ENCODE data around the gene ATP5MG. TPM values are rescaled to one million over a fixed set of nuclear protein-coding genes. Genes with fewer than 3 reads are reported as not detected.

Gene ATP5MG
- total RNA-seq, 1 experiment from 2014 or later, result 537 TPM

DNA sequence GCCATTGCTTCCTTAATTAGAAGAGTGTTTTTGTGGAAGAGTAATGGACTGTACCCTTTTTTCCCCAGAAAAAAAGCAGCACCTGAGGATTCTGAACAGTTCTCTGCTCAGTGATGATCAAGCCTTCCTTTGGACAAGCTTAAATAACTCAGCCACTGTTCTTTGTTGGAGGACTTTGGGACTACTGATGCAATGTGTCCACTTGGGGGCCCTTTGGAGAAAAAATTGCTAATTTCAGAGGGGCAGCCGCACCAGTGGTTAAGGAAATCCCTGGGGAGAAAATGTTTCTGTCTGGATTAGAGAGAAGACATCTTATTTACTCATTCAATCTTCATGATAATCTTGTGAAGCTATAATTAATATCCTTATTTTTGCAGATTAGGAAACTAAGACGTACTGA, 29.6 kb downstream of the ATP5MG start:
- Mint-ChIP-seq H3K9me3 (ENCODE audit: unreplicated experiment) (no peaks in the 10 kb centered on the region), H3K36me3 (ENCODE audit: insufficient read depth, unreplicated experiment) (peaks cover 3% of the 10 kb centered on the region), H3K27me3 (ENCODE audit: insufficient read depth, unreplicated experiment) (no peaks in the 10 kb centered on the region), H3K4me1 (ENCODE audit: low read depth, unreplicated experiment) (peaks cover 19% of the 10 kb centered on the region), H3K27ac (ENCODE audit: unreplicated experiment) (no peak overlapping the region), H3K4me3 (ENCODE audit: unreplicated experiment) (no peak overlapping the region)
- ChIA-PET CTCF (interaction anchor here (0.6 to 1.1 kb wide), 2 partner anchors 139 to 232 kb away, joined by 3 read pairs; no protein-coding TSS in a partner anchor), POLR2A (no interaction called here)
- no peaks in the 10 kb centered on the region for H3K36me3 ChIP-seq (ENCODE audit: control insufficient read depth, insufficient read depth, low read length)
- no peak overlapping the region for H3K4me3 ChIP-seq (ENCODE audit: low read depth, low read length)
- peak in 1 of 2 experiments; percentile 32 for DNase-seq
- H3K4me1 ChIP-seq, result peaks cover 10% of the 10 kb centered on the region
- TF ChIP-seq, protein P1, sequence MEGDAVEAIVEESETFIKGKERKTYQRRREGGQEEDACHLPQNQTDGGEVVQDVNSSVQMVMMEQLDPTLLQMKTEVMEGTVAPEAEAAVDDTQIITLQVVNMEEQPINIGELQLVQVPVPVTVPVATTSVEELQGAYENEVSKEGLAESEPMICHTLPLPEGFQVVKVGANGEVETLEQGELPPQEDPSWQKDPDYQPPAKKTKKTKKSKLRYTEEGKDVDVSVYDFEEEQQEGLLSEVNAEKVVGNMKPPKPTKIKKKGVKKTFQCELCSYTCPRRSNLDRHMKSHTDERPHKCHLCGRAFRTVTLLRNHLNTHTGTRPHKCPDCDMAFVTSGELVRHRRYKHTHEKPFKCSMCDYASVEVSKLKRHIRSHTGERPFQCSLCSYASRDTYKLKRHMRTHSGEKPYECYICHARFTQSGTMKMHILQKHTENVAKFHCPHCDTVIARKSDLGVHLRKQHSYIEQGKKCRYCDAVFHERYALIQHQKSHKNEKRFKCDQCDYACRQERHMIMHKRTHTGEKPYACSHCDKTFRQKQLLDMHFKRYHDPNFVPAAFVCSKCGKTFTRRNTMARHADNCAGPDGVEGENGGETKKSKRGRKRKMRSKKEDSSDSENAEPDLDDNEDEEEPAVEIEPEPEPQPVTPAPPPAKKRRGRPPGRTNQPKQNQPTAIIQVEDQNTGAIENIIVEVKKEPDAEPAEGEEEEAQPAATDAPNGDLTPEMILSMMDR (IDR thresholded peaks at IDR 0.05; ENCODE audit: insufficient read depth in 1 of 2, low read depth in 1 of 2, low read length in 1 of 2, severe bottlenecking in 1 of 2, unreplicated experiment in 1 of 2), result peak; percentile 23 to 32
- intact Hi-C loops (cut with micrococcal nuclease; ENCODE audit: unreplicated experiment), result no loop called here
- H3K9me3 ChIP-seq, result no peaks in the 10 kb centered on the region
- no TSS peak for BruUV-seq (replicated peaks)
- H3K27me3 ChIP-seq (replicated peaks; ENCODE audit: control insufficient read depth, insufficient read depth, low read length), result no peaks in the 10 kb centered on the region

DNA sequence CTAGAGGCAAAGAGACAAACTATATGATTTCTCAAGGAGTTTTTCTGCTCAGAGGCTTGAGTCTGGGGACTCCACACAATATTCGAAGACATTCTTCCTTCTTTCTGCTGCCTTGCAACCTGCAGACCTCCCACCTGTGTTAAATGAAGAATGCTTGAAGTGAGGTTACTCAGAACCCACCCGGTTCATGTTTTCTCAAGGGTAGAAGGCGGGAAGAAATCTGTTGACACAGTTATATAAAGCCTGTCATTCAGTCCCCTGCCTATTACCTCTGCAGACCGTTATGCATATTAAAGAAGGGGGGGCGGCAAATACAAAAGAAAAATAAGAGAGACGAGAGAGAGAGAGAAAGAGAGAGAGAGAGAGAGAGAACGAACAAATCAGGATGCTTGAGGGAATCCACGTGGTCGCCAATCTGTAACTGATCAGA, 32.7 kb downstream of the ATP5MG start:
- Mint-ChIP-seq H3K9me3 (ENCODE audit: unreplicated experiment) (no peaks in the 10 kb centered on the region), H3K4me1 (ENCODE audit: low read depth, unreplicated experiment) (peaks cover 21% of the 10 kb centered on the region), H3K27ac (ENCODE audit: unreplicated experiment) (peak overlapping the region; percentile 88), H3K27me3 (ENCODE audit: insufficient read depth, unreplicated experiment) (no peaks in the 10 kb centered on the region), H3K4me3 (ENCODE audit: unreplicated experiment) (peak overlapping the region; percentile 82), H3K36me3 (ENCODE audit: insufficient read depth, unreplicated experiment) (peaks cover 25% of the 10 kb centered on the region)
- Histone ChIP-seq H3K27me3 (replicated peaks; ENCODE audit: control insufficient read depth, insufficient read depth, low read length) (no peaks in the 10 kb centered on the region), H3K4me1 (peaks cover 17% of the 10 kb centered on the region), H3K4me3 (ENCODE audit: low read depth, low read length) (peak overlapping the region; percentile 97), H3K9me3 (no peaks in the 10 kb centered on the region), H3K36me3 (ENCODE audit: control insufficient read depth, insufficient read depth, low read length) (no peaks in the 10 kb centered on the region)
- POLR2A ChIA-PET, result interaction anchor here (0.5 kb wide), 1 partner anchor 19 kb away, joined by 4 read pairs; no protein-coding TSS in a partner anchor
- CTCF ChIA-PET, result interaction anchor here (1.0 kb wide), 1 partner anchor 205 kb away, joined by 3 read pairs; no protein-coding TSS in a partner anchor
- BruUV-seq (replicated peaks), result no TSS peak
- intact Hi-C loops (cut with micrococcal nuclease; ENCODE audit: unreplicated experiment), result no loop called here
- no peak for DNase-seq
- TF ChIP-seq, protein P1 (IDR thresholded peaks at IDR 0.05; ENCODE audit: insufficient read depth in 1 of 2, low read depth in 1 of 2, low read length in 1 of 2, severe bottlenecking in 1 of 2, unreplicated experiment in 1 of 2), result no peak

DNA sequence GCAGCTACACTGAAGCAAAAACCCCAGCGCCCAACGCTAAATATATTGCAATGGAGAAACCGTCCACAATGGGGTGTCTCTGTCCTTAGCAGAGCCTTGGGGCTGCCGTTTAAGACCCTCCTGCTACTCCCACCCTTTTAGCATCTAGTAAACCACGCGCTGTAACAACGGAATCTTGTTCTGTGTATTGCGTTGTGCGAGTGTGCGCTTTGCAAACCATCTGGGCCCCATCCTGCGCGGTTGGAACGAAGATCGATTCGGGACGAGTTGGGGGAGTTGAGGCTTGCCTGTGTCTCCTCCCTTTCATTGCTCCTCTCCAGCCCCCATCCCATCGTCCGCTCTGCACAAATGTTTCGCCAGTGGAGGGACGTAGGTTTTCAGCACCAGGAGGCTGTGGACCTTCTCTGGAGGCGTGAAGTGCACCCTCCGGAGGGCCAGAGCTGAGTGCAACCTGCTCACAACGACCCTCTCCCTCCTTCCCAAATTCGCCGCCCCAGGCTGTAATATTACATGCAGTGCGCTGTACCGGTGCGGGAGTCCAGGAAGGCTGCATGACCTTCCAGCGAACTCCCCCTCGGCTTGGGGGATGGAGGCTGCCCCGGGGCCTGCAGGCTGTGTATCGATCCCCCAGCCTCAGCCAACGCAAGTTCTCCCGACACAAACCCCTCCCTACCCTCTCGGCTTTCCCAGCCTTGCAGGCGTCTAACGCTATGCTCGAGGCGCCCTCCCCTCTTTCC, 33.3 kb downstream of the ATP5MG start:
- H3K9me3 ChIP-seq, result no peaks in the 10 kb centered on the region
- Mint-ChIP-seq H3K27ac (ENCODE audit: unreplicated experiment) (peak overlapping the region; percentile 88), H3K4me3 (ENCODE audit: unreplicated experiment) (peak overlapping the region; percentile 82), H3K4me1 (ENCODE audit: low read depth, unreplicated experiment) (peaks cover 21% of the 10 kb centered on the region), H3K27me3 (ENCODE audit: insufficient read depth, unreplicated experiment) (no peaks in the 10 kb centered on the region), H3K9me3 (ENCODE audit: unreplicated experiment) (no peaks in the 10 kb centered on the region), H3K36me3 (ENCODE audit: insufficient read depth, unreplicated experiment) (peaks cover 28% of the 10 kb centered on the region)
- H3K27me3 ChIP-seq (replicated peaks; ENCODE audit: control insufficient read depth, insufficient read depth, low read length), result no peaks in the 10 kb centered on the region
- intact Hi-C loops (cut with micrococcal nuclease; ENCODE audit: unreplicated experiment), result loop anchor here (1.0 kb wide), 2 partner anchors 33 to 54 kb away; partner anchors contain the start of gene ATP5MG
- TF ChIP-seq, protein P1 (IDR thresholded peaks at IDR 0.05; ENCODE audit: insufficient read depth in 1 of 2, low read depth in 1 of 2, low read length in 1 of 2, severe bottlenecking in 1 of 2, unreplicated experiment in 1 of 2), result no peak
- POLR2A ChIA-PET, result interaction anchor here (0.5 to 1.3 kb wide), 3 partner anchors 18 to 564 kb away, joined by 4 to 6 read pairs (median 4); no protein-coding TSS in a partner anchor
- H3K4me1 ChIP-seq, result peaks cover 17% of the 10 kb centered on the region
- peak; percentile 69 to 72 for DNase-seq
- CTCF ChIA-PET, result interaction anchor here (1.0 kb wide), 3 partner anchors 14 to 263 kb away, joined by 3 to 7 read pairs (median 5); no protein-coding TSS in a partner anchor
- H3K4me3 ChIP-seq (ENCODE audit: low read depth, low read length), result peak overlapping the region; percentile 97
- no peaks in the 10 kb centered on the region for H3K36me3 ChIP-seq (ENCODE audit: control insufficient read depth, insufficient read depth, low read length)
- BruUV-seq (replicated peaks), result no TSS peak
